ENCODE data around the gene THRAP3. TPM values are rescaled to one million over a fixed set of nuclear protein-coding genes. Genes with fewer than 3 reads are reported as not detected.

The THRAP3 gene
- total and polyA plus RNA-seq, 9 of the 15 experiments (the other 6 are each of a cell fraction or from before 2014, with no cell fraction given), result 66.2 to 135 (median 113) TPM

- TF ChIP-seq, protein P1, sequence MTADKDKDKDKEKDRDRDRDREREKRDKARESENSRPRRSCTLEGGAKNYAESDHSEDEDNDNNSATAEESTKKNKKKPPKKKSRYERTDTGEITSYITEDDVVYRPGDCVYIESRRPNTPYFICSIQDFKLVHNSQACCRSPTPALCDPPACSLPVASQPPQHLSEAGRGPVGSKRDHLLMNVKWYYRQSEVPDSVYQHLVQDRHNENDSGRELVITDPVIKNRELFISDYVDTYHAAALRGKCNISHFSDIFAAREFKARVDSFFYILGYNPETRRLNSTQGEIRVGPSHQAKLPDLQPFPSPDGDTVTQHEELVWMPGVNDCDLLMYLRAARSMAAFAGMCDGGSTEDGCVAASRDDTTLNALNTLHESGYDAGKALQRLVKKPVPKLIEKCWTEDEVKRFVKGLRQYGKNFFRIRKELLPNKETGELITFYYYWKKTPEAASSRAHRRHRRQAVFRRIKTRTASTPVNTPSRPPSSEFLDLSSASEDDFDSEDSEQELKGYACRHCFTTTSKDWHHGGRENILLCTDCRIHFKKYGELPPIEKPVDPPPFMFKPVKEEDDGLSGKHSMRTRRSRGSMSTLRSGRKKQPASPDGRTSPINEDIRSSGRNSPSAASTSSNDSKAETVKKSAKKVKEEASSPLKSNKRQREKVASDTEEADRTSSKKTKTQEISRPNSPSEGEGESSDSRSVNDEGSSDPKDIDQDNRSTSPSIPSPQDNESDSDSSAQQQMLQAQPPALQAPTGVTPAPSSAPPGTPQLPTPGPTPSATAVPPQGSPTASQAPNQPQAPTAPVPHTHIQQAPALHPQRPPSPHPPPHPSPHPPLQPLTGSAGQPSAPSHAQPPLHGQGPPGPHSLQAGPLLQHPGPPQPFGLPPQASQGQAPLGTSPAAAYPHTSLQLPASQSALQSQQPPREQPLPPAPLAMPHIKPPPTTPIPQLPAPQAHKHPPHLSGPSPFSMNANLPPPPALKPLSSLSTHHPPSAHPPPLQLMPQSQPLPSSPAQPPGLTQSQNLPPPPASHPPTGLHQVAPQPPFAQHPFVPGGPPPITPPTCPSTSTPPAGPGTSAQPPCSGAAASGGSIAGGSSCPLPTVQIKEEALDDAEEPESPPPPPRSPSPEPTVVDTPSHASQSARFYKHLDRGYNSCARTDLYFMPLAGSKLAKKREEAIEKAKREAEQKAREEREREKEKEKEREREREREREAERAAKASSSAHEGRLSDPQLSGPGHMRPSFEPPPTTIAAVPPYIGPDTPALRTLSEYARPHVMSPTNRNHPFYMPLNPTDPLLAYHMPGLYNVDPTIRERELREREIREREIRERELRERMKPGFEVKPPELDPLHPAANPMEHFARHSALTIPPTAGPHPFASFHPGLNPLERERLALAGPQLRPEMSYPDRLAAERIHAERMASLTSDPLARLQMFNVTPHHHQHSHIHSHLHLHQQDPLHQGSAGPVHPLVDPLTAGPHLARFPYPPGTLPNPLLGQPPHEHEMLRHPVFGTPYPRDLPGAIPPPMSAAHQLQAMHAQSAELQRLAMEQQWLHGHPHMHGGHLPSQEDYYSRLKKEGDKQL (CRISPR knock-in tag; IDR thresholded peaks at IDR 0.05; ENCODE audit: borderline replicate concordance), result no peak
- TF ChIP-seq RBBP5 (IDR thresholded peaks at IDR 0.05; ENCODE audit: borderline replicate concordance, insufficient read depth, low read length, poor library complexity, severe bottlenecking) (no peak), SPI1 (IDR thresholded peaks at IDR 0.05; ENCODE audit: borderline replicate concordance, low read depth, low read length) (peak; percentile 46; the same call in 1 of the 2 replicates), ZNF778 (CRISPR knock-in tag; IDR thresholded peaks at IDR 0.05) (no peak), ZFP30 (CRISPR knock-in tag; IDR thresholded peaks at IDR 0.05; ENCODE audit: borderline replicate concordance) (no peak), ZBTB43 (CRISPR knock-in tag; IDR thresholded peaks at IDR 0.05) (no peak), KDM5B (IDR thresholded peaks at IDR 0.05; ENCODE audit: insufficient replicate concordance, low read depth, low read length) (peak; percentile 71), RBM14 (IDR thresholded peaks at IDR 0.05; ENCODE audit: borderline replicate concordance, insufficient read depth, low read depth, low read length) (no peak), TCFL5 (CRISPR knock-in tag; conservative IDR thresholded peaks at IDR 0.05) (no peak), ZSCAN29 (IDR thresholded peaks at IDR 0.05) (no peak), MAFF (IDR thresholded peaks at IDR 0.05; ENCODE audit: low read length) (no peak), ZNF282 (CRISPR knock-in tag; IDR thresholded peaks at IDR 0.05) (no peak), ZC3H8 (IDR thresholded peaks at IDR 0.05) (no peak), NFIC (IDR thresholded peaks at IDR 0.05) (no peak), FUS (optimal IDR thresholded peaks at IDR 0.05; ENCODE audit: low read depth, low read length) (no peak), CBFB (CRISPR knock-in tag; IDR thresholded peaks at IDR 0.05) (no peak), KAT7 (CRISPR knock-in tag; IDR thresholded peaks at IDR 0.05; ENCODE audit: borderline replicate concordance) (peak; percentile 99; the same call in 1 of the 2 replicates), ZNF592 (IDR thresholded peaks at IDR 0.05) (peak; percentile 20; the same call in 1 of the 2 replicates)
These were observed at the start of gene THRAP3 (continued) for GRCh38 chr1:36223996-36224536.

All from K562 (cell line).